Endothelial cell of umbilical vein (primary cell): ENCODE measurements around the gene GRK4. TPM values are rescaled to one million over a fixed set of nuclear protein-coding genes. Genes with fewer than 3 reads are reported as not detected.

Experiments used
- BruUV-seq: library from RNA; stranded (reverse); fragments of 400-500 nt; replicated peaks from 2 replicates; lab custom pipeline; 2021; lab: Mats Ljungman, UMichigan
- CTCF ChIA-PET: fragments of 300-600, 350-600 bp; sonication (Branson Sonifier 250); formaldehyde crosslinking; loops from one replicate; lab custom pipeline; 2021; ENCODE audit warnings: antibody characterized with exemption, inconsistent platforms; lab: Charles Lee
- POLR2A ChIA-PET: fragments of 300-600, 350-600 bp; sonication (Branson Sonifier 250); formaldehyde crosslinking; loops from one replicate; lab custom pipeline; 2021; ENCODE audit warnings: antibody characterized with exemption, inconsistent platforms; lab: Charles Lee
- DNase-seq: peaks from one replicate; pipeline ENCODE4 v3.0.0-alpha.2; 2011; ENCODE audit warnings: low read depth, low spot score
- FAIRE-seq: peaks from 2 replicates; lab custom pipeline; 2011; peaks lifted over from hg19 to GRCh38; lab: Jason Lieb, UNC
- H2AFZ ChIP-seq: 2 replicates; pipeline ENCODE4 v1.6.0; 2012; ENCODE audit warnings: low read depth, low read length, control low read depth, inconsistent platforms
- H3K27ac ChIP-seq: 2 replicates; pipeline ENCODE4 v1.5.1; 2011; ENCODE audit warnings: low read depth, mild to moderate bottlenecking, control low read depth, low read length, moderate library complexity; ENCODE audit not compliant: insufficient read depth
- H3K27me3 ChIP-seq, 2 experiments: 2 replicates each; pipeline versions ENCODE4 v1.6.0 to v1.6.1; 2011; ENCODE audit warnings: low read length in 2 of 2, mixed read lengths in 1 of 2; ENCODE audit not compliant: control insufficient read depth in 2 of 2, insufficient read depth in 2 of 2
- H3K36me3 ChIP-seq, 2 experiments: 2 replicates in 1 of 2; 3 replicates in 1 of 2; pipeline ENCODE4 v1.5.1; 2011; ENCODE audit warnings: low read length in 2 of 2, mild to moderate bottlenecking in 1 of 2, moderate library complexity in 1 of 2; ENCODE audit not compliant: control insufficient read depth in 2 of 2, insufficient read depth in 2 of 2; ENCODE audit errors: extremely low read depth in 1 of 2
- H3K4me1 ChIP-seq: 3 replicates; pipeline ENCODE4 v1.5.1; 2011; ENCODE audit warnings: mild to moderate bottlenecking, low read length; ENCODE audit not compliant: control insufficient read depth, insufficient read depth; ENCODE audit errors: extremely low read depth
- H3K4me2 ChIP-seq: 2 replicates; pipeline ENCODE4 v1.6.1; 2011; ENCODE audit warnings: low read length, control low read depth, mixed read lengths; ENCODE audit not compliant: insufficient read depth
- H3K4me3 ChIP-seq, 3 experiments: fragments of 200-600 bp in 1 of 3; sonication (generic), shearing (Covaris generic) in 1 of 3; replicated peaks in 1 of 3; 2 replicates each; pipeline ENCODE4 v1.5.1; 2011 to 2016; ENCODE audit warnings: control low read depth in 3 of 3, low read length in 3 of 3, mild to moderate bottlenecking in 2 of 3, inconsistent platforms in 1 of 3, low read depth in 1 of 3, moderate library complexity in 1 of 3; ENCODE audit not compliant: insufficient read depth in 1 of 3
- H3K79me2 ChIP-seq: 2 replicates; pipeline ENCODE4 v1.6.0; 2012; ENCODE audit warnings: low read length, inconsistent platforms; ENCODE audit not compliant: control insufficient read depth, insufficient read depth
- H3K9ac ChIP-seq: replicated peaks from 2 replicates; pipeline ENCODE3; 2011; ENCODE audit warnings: low read length, control low read depth; ENCODE audit not compliant: insufficient read depth; ENCODE audit errors: extremely low read depth
- H3K9me1 ChIP-seq: replicated peaks from 3 replicates; pipeline ENCODE4 v1.6.0; 2011; ENCODE audit warnings: mild to moderate bottlenecking, low read length; ENCODE audit not compliant: control insufficient read depth, insufficient read depth; ENCODE audit errors: extremely low read depth
- H3K9me3 ChIP-seq: replicated peaks from 2 replicates; pipeline ENCODE4 v1.5.1; 2012; ENCODE audit warnings: low read length, inconsistent platforms; ENCODE audit not compliant: control insufficient read depth, insufficient read depth
- H4K20me1 ChIP-seq: replicated peaks from 2 replicates; pipeline ENCODE3; 2011; ENCODE audit warnings: mild to moderate bottlenecking, low read length; ENCODE audit not compliant: control insufficient read depth, insufficient read depth; ENCODE audit errors: extremely low read depth
- EZH2 ChIP-seq: IDR thresholded peaks from 2 replicates; pipeline ENCODE4 v1.6.1; 2012; ENCODE audit warnings: borderline replicate concordance, low read depth, mild to moderate bottlenecking, moderate library complexity, low read length, inconsistent platforms; ENCODE audit not compliant: severe bottlenecking
- FOS ChIP-seq: IDR thresholded peaks from 2 replicates; pipeline ENCODE4 v1.6.1; 2011; ENCODE audit warnings: mild to moderate bottlenecking, low read length, moderate library complexity, borderline replicate concordance; ENCODE audit not compliant: insufficient read depth
- GATA2 ChIP-seq: IDR thresholded peaks from 2 replicates; pipeline ENCODE4 v1.7.0; 2011; ENCODE audit warnings: low read depth, mild to moderate bottlenecking, moderate library complexity, mixed read lengths, low read length; ENCODE audit not compliant: insufficient read length, insufficient read depth
- JUN ChIP-seq: IDR thresholded peaks from 2 replicates; pipeline ENCODE4 v1.6.1; 2011; ENCODE audit warnings: borderline replicate concordance, low read depth; ENCODE audit not compliant: insufficient read length, insufficient read depth
- MYC ChIP-seq: IDR thresholded peaks from one replicate; pipeline ENCODE4 v1.6.1; 2011; ENCODE audit warnings: mild to moderate bottlenecking, low read depth, low read length
- POLR2A ChIP-seq: IDR thresholded peaks from 2 replicates; pipeline ENCODE4 v1.6.1; 2012; ENCODE audit warnings: low read depth, mild to moderate bottlenecking, control low read depth, low read length
- POLR2AphosphoS5 ChIP-seq: IDR thresholded peaks from 2 replicates; pipeline ENCODE4 v1.6.1; 2012; ENCODE audit warnings: low read depth, mild to moderate bottlenecking, control low read depth, low read length, moderate library complexity; ENCODE audit not compliant: insufficient read depth
- dilution Hi-C: fragments of 300-500 bp; cut with MboI; formaldehyde crosslinking; loops from one replicate; pipeline ENCODE4 v1.15.0; 2019; ENCODE audit warnings: low sequenced_read_pairs; ENCODE audit not compliant: extremely low pct_ligation_motif_present
- intact Hi-C: fragments of 100-400 bp; cut with micrococcal nuclease; formaldehyde crosslinking; loops from one replicate; pipeline ENCODE4 v1.10.0; 2022
- polyA plus RNA-seq, 4 experiments: library from polyadenylated mRNA; depleted of rRNA in 3 of 4; stranded (reverse) in 3 of 4; unstranded in 1 of 4; fragments of >200 nt; gene quantifications; 2 replicates each; pipeline versions ENCODE4 v1.2.1 to v1.2.3, GENCODE V29; 2011 to 2012; ENCODE audit warnings: missing spikeins in 1 of 4
- total RNA-seq: library from RNA; stranded (reverse); gene quantifications from 2 replicates; pipeline ENCODE4 v1.2.3, GENCODE V29; 2021
- TF ChIP-seq, protein P1 (sequence below), 2 donors: IDR thresholded peaks; 1 replicate in 1 of 2; 2 replicates in 1 of 2; pipeline ENCODE4 v1.5.1; 2011; ENCODE audit warnings: low read length in 2 of 2, mild to moderate bottlenecking in 2 of 2, moderate library complexity in 2 of 2, control low read depth in 1 of 2, inconsistent platforms in 1 of 2, low read depth in 1 of 2; ENCODE audit not compliant: insufficient read depth in 1 of 2; ENCODE audit errors: extremely low read depth in 1 of 2
- TF ChIP-seq, protein P2 (sequence below): IDR thresholded peaks from 2 replicates; pipeline ENCODE4 v1.6.1; 2011; ENCODE audit not compliant: insufficient read depth, insufficient read length

Gene GRK4
- total and polyA plus RNA-seq, 2 donors (not counting 3 experiments of a cell fraction or from before 2014, with no cell fraction given) = 3.1 to 6.3 TPM

- Histone ChIP-seq H3K9ac (no peak overlapping the region), H3K79me2 (no peaks in the 10 kb centered on the region), H3K4me3 (no peak overlapping the region), H3K9me3 (no peaks in the 10 kb centered on the region), H3K4me2 (no peak overlapping the region), H3K27me3 (peaks cover 0 to 1% of the 10 kb centered on the region in 2 experiments), H4K20me1 (no peaks in the 10 kb centered on the region), H3K36me3 (no peaks in the 10 kb centered on the region), H2AFZ (no peak overlapping the region), H3K27ac (no peak overlapping the region), H3K4me1 (no peaks in the 10 kb centered on the region), H3K9me1 (no peaks in the 10 kb centered on the region)
- intact Hi-C loops (no loop called here), dilution Hi-C loops (no loop called here)
- no peak for DNase-seq
- FAIRE-seq = no peak
- BruUV-seq = no TSS peak
- ChIA-PET CTCF (interaction anchor here (0.6 to 2.7 kb wide), 2 partner anchors 15 to 53 kb away, joined by 3 to 6 read pairs; no protein-coding TSS in a partner anchor), POLR2A (no interaction called here)
- TF ChIP-seq POLR2A (no peak), EZH2 (no peak), JUN (no peak), MYC (no peak), POLR2AphosphoS5 (no peak)
These were observed 68.1 kb downstream of the GRK4 start for GRCh38 chr4:3031357-3032082.

- intact Hi-C loops = no loop called here
These were observed 70.9 kb downstream of the GRK4 start for GRCh38 chr4:3034231-3034630.

More at GRCh38 chr4:3034231-3034630, 70.9 kb downstream of the GRK4 start:
- no peak overlapping the region for H2AFZ ChIP-seq
- DNase-seq (no peak), FAIRE-seq (no peak)
- no peak overlapping the region for H3K4me2 ChIP-seq
- no peaks in the 10 kb centered on the region for H3K9me1 ChIP-seq
- H3K4me3 ChIP-seq = no peak overlapping the region
- no peaks in the 10 kb centered on the region for H3K4me1 ChIP-seq
- POLR2A ChIA-PET = no interaction called here
- dilution Hi-C loops = no loop called here
- no peaks in the 10 kb centered on the region for H3K27me3 ChIP-seq
- H3K27ac ChIP-seq = no peak overlapping the region
- BruUV-seq = no TSS peak
- no peak overlapping the region for H3K9ac ChIP-seq
- CTCF ChIA-PET = interaction anchor here (1.1 to 2.7 kb wide), 2 partner anchors 14 to 56 kb away, joined by 3 to 6 read pairs; no protein-coding TSS in a partner anchor
- no peaks in the 10 kb centered on the region for H3K36me3 ChIP-seq
- TF ChIP-seq, protein P1, sequence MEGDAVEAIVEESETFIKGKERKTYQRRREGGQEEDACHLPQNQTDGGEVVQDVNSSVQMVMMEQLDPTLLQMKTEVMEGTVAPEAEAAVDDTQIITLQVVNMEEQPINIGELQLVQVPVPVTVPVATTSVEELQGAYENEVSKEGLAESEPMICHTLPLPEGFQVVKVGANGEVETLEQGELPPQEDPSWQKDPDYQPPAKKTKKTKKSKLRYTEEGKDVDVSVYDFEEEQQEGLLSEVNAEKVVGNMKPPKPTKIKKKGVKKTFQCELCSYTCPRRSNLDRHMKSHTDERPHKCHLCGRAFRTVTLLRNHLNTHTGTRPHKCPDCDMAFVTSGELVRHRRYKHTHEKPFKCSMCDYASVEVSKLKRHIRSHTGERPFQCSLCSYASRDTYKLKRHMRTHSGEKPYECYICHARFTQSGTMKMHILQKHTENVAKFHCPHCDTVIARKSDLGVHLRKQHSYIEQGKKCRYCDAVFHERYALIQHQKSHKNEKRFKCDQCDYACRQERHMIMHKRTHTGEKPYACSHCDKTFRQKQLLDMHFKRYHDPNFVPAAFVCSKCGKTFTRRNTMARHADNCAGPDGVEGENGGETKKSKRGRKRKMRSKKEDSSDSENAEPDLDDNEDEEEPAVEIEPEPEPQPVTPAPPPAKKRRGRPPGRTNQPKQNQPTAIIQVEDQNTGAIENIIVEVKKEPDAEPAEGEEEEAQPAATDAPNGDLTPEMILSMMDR (IDR thresholded peaks at IDR 0.05; ENCODE audit: extremely low read depth in 1 of 2, insufficient read depth in 1 of 2, low read depth in 1 of 2, low read length in 2 of 2) = no peak
- TF ChIP-seq, protein P2, sequence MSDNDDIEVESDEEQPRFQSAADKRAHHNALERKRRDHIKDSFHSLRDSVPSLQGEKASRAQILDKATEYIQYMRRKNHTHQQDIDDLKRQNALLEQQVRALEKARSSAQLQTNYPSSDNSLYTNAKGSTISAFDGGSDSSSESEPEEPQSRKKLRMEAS = no peak
- TF ChIP-seq POLR2A (no peak), MYC (no peak), EZH2 (no peak), POLR2AphosphoS5 (no peak), JUN (no peak), FOS (no peak), GATA2 (no peak)
- H4K20me1 ChIP-seq = no peaks in the 10 kb centered on the region
- no peaks in the 10 kb centered on the region for H3K9me3 ChIP-seq
- no peaks in the 10 kb centered on the region for H3K79me2 ChIP-seq
